WTC11 (cell line): ENCODE data around the gene POU2F1. TPM values are rescaled to one million over a fixed set of nuclear protein-coding genes. Genes with fewer than 3 reads are reported as not detected.

Experiments used
- ATAC-seq: fragments of 200-7000 bp; cut with Tn5 transposase; 2 replicates; pipeline ENCODE4 v1.10.0; 2021; ENCODE audit warnings: mild to moderate bottlenecking, moderate library complexity
- CTCF ChIA-PET: fragments of 300-600 bp; sonication (Branson Sonifier 250); formaldehyde crosslinking; loops from one replicate; lab custom pipeline; 2021; ENCODE audit warnings: antibody characterized with exemption; lab: Charles Lee
- POLR2A ChIA-PET: fragments of 350-600 bp; sonication (Branson Sonifier 250); formaldehyde crosslinking; loops from one replicate; lab custom pipeline; 2021; ENCODE audit warnings: antibody characterized with exemption; lab: Charles Lee
- DNase-seq: peaks from one replicate; pipeline ENCODE4 v3.0.0; 2021; ENCODE audit warnings: low spot score
- H3K27ac Mint-ChIP-seq: 2 replicates; pipeline ENCODE4 v1.8.0; 2021; ENCODE audit warnings: mixed read lengths
- H3K27me3 Mint-ChIP-seq: 2 replicates; pipeline ENCODE4 v1.8.0; 2021; ENCODE audit warnings: low read depth, mild to moderate bottlenecking, moderate library complexity, mixed read lengths
- H3K36me3 Mint-ChIP-seq: 2 replicates; pipeline ENCODE4 v1.8.0; 2021; ENCODE audit warnings: mixed read lengths
- H3K4me1 Mint-ChIP-seq: 2 replicates; pipeline ENCODE4 v1.8.0; 2022; ENCODE audit warnings: mixed read lengths
- H3K4me3 Mint-ChIP-seq: 2 replicates; pipeline ENCODE4 v1.8.0; 2021; ENCODE audit warnings: mild to moderate bottlenecking, moderate library complexity, mixed read lengths
- H3K9me3 Mint-ChIP-seq: 2 replicates; pipeline ENCODE4 v1.8.0; 2021; ENCODE audit warnings: mixed read lengths
- ATF2 ChIP-seq: sonication (generic); formaldehyde crosslinking; IDR thresholded peaks from 2 replicates; pipeline ENCODE4 v1.8.1; 2022; ENCODE audit warnings: low read depth, missing genetic modification reagents, borderline replicate concordance
- CDX4 ChIP-seq: fragments of 250-450 bp; sonication (Bioruptor Pico); IDR thresholded peaks from 2 replicates; pipeline ENCODE4 v1.9.0; 2021; ENCODE audit warnings: moderate library complexity, mild to moderate bottlenecking, inconsistent platforms, borderline replicate concordance
- ERG ChIP-seq: fragments of 250-450 bp; sonication (Bioruptor Pico); IDR thresholded peaks from 2 replicates; pipeline ENCODE4 v1.8.0; 2021; ENCODE audit warnings: mild to moderate bottlenecking
- GRHL2 ChIP-seq: fragments of 250-450 bp; sonication (Bioruptor Pico); IDR thresholded peaks from 2 replicates; pipeline ENCODE4 v1.8.0; 2022; ENCODE audit warnings: mild to moderate bottlenecking, moderate library complexity; ENCODE audit not compliant: insufficient replicate concordance, severe bottlenecking
- HMGA2 ChIP-seq: fragments of 250-450 bp; sonication (Bioruptor Pico); IDR thresholded peaks from 2 replicates; pipeline ENCODE4 v1.4.0; 2021; ENCODE audit warnings: mild to moderate bottlenecking, moderate library complexity
- KAT7 ChIP-seq: sonication (generic); formaldehyde crosslinking; IDR thresholded peaks from 2 replicates; pipeline ENCODE4 v1.8.1; 2023; ENCODE audit warnings: missing genetic modification reagents, mild to moderate bottlenecking, borderline replicate concordance
- MAX ChIP-seq: sonication (generic); formaldehyde crosslinking; IDR thresholded peaks from 2 replicates; pipeline ENCODE4 v1.8.0; 2022; ENCODE audit warnings: mild to moderate bottlenecking, missing genetic modification reagents
- NFYB ChIP-seq: sonication (generic); formaldehyde crosslinking; conservative IDR thresholded peaks from 2 replicates; pipeline ENCODE4 v1.8.0; 2022; ENCODE audit warnings: low read depth, missing genetic modification reagents
- NR1H2 ChIP-seq: sonication (generic); formaldehyde crosslinking; IDR thresholded peaks from 2 replicates; pipeline ENCODE4 v1.9.0; 2021; ENCODE audit warnings: mild to moderate bottlenecking, moderate library complexity, missing genetic modification reagents
- STAT6 ChIP-seq: sonication (generic); formaldehyde crosslinking; conservative IDR thresholded peaks from 2 replicates; pipeline ENCODE4 v1.8.1; 2023; ENCODE audit warnings: mild to moderate bottlenecking, low read depth, missing genetic modification reagents, moderate library complexity
- ZNF219 ChIP-seq: sonication (generic); formaldehyde crosslinking; IDR thresholded peaks from 2 replicates; pipeline ENCODE4 v1.8.0; 2023; ENCODE audit warnings: missing genetic modification reagents, mild to moderate bottlenecking, borderline replicate concordance
- ZNF396 ChIP-seq: fragments of 250-450 bp; sonication (Bioruptor Pico); IDR thresholded peaks from 2 replicates; pipeline ENCODE4 v1.8.0; 2021; ENCODE audit warnings: mild to moderate bottlenecking, moderate library complexity, borderline replicate concordance
- total RNA-seq: library from RNA; stranded (reverse); gene quantifications from 3 replicates; pipeline ENCODE4 v1.2.3, GENCODE V29; 2021
- TF ChIP-seq, protein P1 (sequence below): sonication (generic); formaldehyde crosslinking; IDR thresholded peaks from 2 replicates; pipeline ENCODE4 v1.8.0; 2022; ENCODE audit warnings: mild to moderate bottlenecking, missing genetic modification reagents
- TF ChIP-seq, protein P2 (sequence below): sonication (generic); formaldehyde crosslinking; IDR thresholded peaks from 2 replicates; pipeline ENCODE4 v1.8.1; 2023; ENCODE audit warnings: mild to moderate bottlenecking, moderate library complexity, missing genetic modification reagents
- TF ChIP-seq, protein P3 (sequence below): sonication (generic); formaldehyde crosslinking; IDR thresholded peaks from 2 replicates; pipeline ENCODE4 v1.8.1; 2023; ENCODE audit warnings: mild to moderate bottlenecking, missing genetic modification reagents, moderate library complexity
- TF ChIP-seq, protein P4 (sequence below): fragments of 250-450 bp; sonication (Bioruptor Pico); IDR thresholded peaks from 2 replicates; pipeline ENCODE4 v1.9.0; 2021; ENCODE audit warnings: mild to moderate bottlenecking

The POU2F1 gene
- total RNA-seq, 1 experiment from 2014 or later = 51.3 TPM

DNA sequence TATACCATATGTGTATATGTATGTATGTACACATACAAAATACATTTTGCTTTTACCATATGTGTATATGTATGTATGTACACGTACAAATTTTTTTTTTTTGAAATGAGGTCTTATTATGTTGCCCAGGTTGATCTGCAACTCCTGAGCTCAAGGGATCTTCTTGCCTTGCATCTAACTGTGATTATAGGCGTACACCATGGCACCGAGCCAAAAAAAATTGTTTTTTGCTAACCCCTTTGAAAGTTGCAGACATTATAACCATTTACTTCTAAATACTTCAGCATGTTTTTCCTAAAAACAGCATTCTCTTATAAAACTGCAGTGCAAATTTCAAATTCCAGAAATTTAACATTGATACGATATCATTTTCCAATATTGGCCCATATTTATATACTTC is 147.0 kb downstream of the POU2F1 start (continued):
- TF ChIP-seq GRHL2 (CRISPR knock-in tag) (no peak), MAX (CRISPR knock-in tag) (no peak), ZNF219 (CRISPR knock-in tag) (no peak), CDX4 (CRISPR knock-in tag) (no peak)

- peaks cover 55% of the 10 kb centered on the region for H3K4me1 Mint-ChIP-seq
- H3K27me3 Mint-ChIP-seq = no peaks in the 10 kb centered on the region
- ChIA-PET POLR2A (no interaction called here), CTCF (no interaction called here)
- H3K4me3 Mint-ChIP-seq = no peak overlapping the region
- peak overlapping the region; percentile 14 for H3K27ac Mint-ChIP-seq
- H3K9me3 Mint-ChIP-seq = no peaks in the 10 kb centered on the region
- H3K36me3 Mint-ChIP-seq = peaks cover 8% of the 10 kb centered on the region; the same call in 1 of the 2 replicates
- no peak for ATAC-seq
- DNase-seq = no peak
- no peak for TF ChIP-seq HMGA2 (CRISPR knock-in tag)
- no peak for TF ChIP-seq NFYB (CRISPR knock-in tag)
- TF ChIP-seq, protein P1, sequence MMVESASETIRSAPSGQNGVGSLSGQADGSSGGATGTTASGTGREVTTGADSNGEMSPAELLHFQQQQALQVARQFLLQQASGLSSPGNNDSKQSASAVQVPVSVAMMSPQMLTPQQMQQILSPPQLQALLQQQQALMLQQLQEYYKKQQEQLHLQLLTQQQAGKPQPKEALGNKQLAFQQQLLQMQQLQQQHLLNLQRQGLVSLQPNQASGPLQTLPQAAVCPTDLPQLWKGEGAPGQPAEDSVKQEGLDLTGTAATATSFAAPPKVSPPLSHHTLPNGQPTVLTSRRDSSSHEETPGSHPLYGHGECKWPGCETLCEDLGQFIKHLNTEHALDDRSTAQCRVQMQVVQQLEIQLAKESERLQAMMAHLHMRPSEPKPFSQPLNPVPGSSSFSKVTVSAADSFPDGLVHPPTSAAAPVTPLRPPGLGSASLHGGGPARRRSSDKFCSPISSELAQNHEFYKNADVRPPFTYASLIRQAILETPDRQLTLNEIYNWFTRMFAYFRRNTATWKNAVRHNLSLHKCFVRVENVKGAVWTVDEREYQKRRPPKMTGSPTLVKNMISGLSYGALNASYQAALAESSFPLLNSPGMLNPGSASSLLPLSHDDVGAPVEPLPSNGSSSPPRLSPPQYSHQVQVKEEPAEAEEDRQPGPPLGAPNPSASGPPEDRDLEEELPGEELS (CRISPR knock-in tag) = no peak
- TF ChIP-seq, protein P2, sequence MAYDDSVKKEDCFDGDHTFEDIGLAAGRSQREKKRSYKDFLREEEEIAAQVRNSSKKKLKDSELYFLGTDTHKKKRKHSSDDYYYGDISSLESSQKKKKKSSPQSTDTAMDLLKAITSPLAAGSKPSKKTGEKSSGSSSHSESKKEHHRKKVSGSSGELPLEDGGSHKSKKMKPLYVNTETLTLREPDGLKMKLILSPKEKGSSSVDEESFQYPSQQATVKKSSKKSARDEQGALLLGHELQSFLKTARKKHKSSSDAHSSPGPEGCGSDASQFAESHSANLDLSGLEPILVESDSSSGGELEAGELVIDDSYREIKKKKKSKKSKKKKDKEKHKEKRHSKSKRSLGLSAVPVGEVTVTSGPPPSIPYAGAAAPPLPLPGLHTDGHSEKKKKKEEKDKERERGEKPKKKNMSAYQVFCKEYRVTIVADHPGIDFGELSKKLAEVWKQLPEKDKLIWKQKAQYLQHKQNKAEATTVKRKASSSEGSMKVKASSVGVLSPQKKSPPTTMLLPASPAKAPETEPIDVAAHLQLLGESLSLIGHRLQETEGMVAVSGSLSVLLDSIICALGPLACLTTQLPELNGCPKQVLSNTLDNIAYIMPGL (CRISPR knock-in tag) = no peak
- no peak for TF ChIP-seq STAT6 (CRISPR knock-in tag)
- TF ChIP-seq CDX4 (CRISPR knock-in tag) = no peak
- TF ChIP-seq, protein P3, sequence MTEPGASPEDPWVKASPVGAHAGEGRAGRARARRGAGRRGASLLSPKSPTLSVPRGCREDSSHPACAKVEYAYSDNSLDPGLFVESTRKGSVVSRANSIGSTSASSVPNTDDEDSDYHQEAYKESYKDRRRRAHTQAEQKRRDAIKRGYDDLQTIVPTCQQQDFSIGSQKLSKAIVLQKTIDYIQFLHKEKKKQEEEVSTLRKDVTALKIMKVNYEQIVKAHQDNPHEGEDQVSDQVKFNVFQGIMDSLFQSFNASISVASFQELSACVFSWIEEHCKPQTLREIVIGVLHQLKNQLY (CRISPR knock-in tag) = no peak
- no peak for TF ChIP-seq ERG (CRISPR knock-in tag)
- TF ChIP-seq KAT7 = no peak
- TF ChIP-seq NR1H2 (CRISPR knock-in tag) = no peak
- no peak for TF ChIP-seq ATF2 (CRISPR knock-in tag)
- no peak for TF ChIP-seq ZNF396 (CRISPR knock-in tag)
- TF ChIP-seq, protein P4, sequence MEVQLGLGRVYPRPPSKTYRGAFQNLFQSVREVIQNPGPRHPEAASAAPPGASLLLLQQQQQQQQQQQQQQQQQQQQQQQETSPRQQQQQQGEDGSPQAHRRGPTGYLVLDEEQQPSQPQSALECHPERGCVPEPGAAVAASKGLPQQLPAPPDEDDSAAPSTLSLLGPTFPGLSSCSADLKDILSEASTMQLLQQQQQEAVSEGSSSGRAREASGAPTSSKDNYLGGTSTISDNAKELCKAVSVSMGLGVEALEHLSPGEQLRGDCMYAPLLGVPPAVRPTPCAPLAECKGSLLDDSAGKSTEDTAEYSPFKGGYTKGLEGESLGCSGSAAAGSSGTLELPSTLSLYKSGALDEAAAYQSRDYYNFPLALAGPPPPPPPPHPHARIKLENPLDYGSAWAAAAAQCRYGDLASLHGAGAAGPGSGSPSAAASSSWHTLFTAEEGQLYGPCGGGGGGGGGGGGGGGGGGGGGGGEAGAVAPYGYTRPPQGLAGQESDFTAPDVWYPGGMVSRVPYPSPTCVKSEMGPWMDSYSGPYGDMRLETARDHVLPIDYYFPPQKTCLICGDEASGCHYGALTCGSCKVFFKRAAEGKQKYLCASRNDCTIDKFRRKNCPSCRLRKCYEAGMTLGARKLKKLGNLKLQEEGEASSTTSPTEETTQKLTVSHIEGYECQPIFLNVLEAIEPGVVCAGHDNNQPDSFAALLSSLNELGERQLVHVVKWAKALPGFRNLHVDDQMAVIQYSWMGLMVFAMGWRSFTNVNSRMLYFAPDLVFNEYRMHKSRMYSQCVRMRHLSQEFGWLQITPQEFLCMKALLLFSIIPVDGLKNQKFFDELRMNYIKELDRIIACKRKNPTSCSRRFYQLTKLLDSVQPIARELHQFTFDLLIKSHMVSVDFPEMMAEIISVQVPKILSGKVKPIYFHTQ (CRISPR knock-in tag) = no peak
These were observed 148.5 kb downstream of the POU2F1 start for GRCh38 chr1:167369175-167369574.
